GM21528 (cell line): ENCODE results near the gene CHTF18.
A peak's percentile ranks its signal among the peaks of the same experiment; 100 is the strongest.
"Not testable (repeated sequence)": the region's sequence is repeated elsewhere in the genome, so short reads cannot be mapped to it uniquely, and the experiment has no call there.

ENCODE experiments used
- ATAC-seq: cut with Tn5 transposase; IDR thresholded peaks from one replicate; pipeline ENCODE4 v1.9.1; 2021; ENCODE audit warnings: mild to moderate bottlenecking, moderate library complexity; ENCODE audit not compliant: unreplicated experiment, low FRiP score

The CHTF18 gene

DNA sequence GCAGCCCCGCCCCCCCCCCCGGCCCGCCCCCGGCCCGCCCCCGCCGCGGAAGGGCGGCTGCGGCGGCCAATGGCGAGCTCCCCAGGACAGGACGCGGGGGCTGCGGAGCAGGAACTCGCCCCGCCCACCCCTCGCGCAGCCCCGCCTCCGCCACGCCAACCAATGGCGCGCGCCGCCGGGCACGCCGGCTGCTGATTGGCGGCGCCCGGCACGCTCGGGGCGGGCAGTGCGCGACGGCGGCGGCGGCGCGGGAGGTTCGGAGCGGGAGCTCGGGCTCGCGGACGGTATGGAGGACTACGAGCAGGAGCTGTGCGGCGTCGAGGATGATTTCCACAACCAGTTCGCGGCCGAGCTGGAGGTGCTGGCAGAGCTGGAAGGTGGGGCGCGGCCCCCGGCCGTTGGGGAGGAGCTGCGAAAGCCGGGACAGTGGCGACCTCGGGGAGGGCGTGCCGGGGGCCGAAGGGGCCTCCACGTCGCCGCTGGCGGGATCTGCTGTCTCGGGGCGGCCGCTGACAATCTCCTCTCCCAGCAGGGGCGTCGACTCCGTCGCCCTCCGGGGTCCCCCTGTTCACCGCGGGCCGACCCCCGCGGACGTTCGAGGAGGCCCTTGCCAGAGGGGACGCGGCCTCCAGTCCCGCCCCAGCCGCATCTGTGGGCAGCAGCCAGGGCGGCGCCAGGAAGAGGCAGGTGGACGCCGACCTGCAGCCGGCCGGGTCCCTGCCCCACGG lies at the start of gene CHTF18:
Gene CHTF18 (plus strand): TSS at position 222 of the 728 bp plus-strand sequence. CDS start 65 bp downstream, at position 287.
- ATAC-seq: peak; percentile 64

- ATAC-seq: no peak
These were observed 48.6 kb upstream of the CHTF18 start for GRCh38 chr16:739560-740458.

DNA sequence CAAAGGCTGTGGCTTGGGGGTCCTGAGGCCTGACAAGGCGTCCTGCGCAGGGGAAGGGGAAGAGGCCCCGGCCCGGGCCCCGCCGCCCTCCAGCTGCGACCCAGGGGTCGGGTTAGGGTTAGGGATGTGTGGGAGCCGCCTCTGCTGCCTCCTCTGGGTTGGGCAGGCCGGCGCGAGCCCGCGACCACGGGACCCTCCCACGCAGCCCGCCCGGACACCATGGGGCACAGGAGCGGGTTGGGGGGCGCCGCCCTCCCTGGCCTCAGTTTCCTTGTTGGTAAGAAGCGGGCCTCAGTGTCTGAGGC lies 48.0 kb upstream of the CHTF18 start:
- ATAC-seq: peak; percentile 13

DNA sequence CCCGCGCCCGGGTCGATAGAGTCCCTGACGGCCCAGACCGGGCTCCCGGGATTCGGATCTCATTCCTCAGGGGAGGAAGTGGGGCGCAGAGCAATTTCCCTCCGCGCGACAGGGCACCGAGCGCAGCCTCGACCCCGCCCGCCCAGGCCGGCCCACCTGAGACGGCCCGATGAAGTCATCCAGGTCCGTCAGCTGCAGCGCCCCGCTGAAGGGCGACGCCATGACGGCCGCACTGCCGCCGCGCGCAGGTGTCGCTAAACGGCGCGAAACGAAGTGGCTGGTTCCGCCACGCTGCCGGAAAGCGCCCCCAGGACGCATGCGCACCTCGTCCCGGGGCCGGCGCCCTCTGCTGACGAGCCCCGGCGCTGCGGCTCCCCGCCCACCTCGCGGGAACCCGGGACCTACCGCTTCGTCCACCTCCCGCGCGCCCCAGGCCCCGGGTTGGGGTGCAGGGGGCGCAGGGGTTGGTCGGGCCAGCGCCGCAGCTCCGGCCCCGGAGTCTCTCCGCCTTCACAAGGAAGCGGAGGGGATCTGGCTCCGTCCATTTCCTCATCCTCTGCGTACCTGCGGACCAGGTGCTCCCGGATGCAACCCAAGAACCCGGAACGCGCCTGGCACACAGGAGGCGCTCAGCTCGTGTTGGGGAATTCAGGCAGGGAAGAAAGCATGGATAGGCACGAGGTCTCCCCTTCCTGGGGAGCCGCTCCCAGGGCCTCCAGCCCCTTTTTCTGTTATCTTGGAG lies 47.5 kb upstream of the CHTF18 start, which contains the start of gene CIAO3:
Gene CIAO3 (minus strand): TSS at position 234 of the 742 bp plus-strand sequence. CDS start 12 bp downstream, at position 222.
- ATAC-seq: peak; percentile 61

DNA sequence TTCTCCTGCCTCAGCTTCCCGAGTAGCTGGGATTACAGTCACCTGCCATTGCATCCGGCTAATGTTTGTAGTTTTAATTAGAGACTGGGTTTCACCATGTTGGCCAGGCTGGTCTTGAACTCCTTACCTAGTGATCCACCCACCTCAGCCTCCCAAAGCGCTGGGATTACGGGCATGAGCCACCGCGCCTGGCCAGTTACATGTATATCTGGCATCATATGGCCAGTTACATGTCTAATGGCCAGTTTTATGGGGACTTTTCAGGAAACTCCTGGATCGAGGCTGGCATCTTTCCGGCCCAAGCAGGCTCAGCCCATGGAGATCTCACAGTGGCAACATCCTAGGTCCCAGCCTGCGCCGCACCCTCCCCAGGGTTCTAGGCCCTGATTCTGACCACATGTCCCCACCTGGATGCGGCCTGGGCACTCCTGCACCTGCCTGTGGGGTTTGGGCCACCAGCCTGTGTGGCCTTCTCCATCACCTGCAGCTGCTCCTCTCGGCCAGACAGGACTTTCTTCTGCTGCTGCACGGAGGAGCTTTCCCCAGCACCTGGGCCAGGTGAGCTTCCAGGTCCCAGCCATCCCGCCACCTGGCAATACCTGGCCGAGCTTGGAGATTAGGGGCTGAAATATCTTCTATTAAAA lies 46.3 kb upstream of the CHTF18 start:
- no peak for ATAC-seq

DNA sequence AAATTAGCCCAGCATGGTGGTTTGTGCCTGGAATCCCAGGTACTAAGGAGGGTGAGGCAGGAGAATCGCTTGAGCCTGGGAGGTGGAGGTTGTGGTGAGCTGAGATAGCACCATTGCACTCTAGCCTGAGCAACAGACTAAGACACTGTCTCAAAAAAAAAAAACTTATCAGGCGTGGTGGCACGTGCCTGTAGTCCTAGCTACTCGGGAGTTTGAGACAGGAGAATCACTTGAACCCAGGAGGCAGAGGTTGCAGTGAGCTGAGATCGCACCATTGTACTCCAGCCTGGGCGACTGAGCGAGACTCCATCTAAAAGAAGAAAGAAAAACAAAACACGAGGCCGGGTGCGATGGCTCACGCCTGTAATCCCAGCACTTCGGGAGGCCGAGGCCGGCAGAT lies 45.5 kb upstream of the CHTF18 start:
- ATAC-seq: not testable (repeated sequence)

GRCh38 chr16:743794-744500 lies 44.5 kb upstream of the CHTF18 start:
- no peak for ATAC-seq

GRCh38 chr16:745739-746138 lies 42.7 kb upstream of the CHTF18 start:
- ATAC-seq: no peak

DNA sequence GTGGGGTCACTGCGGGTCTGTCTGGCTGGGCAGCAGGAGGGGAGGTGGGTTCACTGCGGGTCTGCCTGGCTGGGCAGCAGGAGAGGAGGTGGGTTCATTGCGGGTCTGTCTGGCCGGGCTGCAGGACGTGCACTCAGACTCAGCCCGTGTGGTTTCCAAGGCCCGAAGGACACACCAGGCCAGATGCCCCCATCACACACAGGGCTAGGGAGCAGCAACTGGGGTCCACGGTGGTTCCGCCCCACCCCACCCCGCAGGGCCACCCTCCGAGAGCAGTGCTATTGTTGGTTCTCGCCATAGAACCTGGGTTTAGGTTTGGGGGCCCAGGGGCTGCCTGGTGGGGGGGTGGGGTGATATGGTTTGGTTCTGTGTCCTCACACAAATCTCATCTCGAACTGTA lies 41.8 kb upstream of the CHTF18 start:
- no peak for ATAC-seq

DNA sequence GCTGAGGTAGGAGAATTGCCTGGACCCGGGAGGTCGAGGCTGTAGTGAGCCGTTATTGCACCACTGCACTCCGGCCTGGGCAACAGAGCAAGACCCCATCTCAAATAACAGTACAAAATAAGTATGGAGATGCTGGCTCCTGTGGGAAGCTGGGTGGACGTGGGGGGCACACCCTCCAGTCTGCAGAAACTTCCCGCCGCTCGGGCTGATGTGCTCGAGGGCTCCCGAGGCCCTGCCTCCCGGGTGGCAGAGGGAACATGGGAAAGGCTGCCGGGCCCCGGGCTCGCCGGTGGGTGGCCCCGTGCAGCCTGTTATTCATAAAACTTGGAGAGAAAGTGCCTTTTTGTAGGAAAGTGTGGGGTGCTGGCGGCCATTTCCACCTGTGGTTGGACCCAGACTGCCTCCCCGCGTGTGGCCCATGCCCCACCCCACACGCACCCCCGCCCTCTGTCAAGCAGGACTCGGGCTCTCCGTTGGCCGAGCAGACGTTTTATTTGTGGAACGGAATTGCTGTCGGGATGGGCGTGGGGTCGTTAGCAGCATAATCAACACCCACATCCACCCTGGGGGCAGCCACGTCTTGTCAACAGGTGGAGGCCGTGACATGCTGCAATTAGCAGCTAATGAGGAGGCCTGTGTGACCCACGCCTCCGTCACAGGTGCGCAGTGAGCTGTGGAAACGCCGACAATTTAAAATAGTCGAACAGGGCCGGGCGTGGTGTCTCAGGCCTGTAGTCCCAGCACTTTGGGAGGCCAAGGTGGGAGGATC lies 40.3 kb upstream of the CHTF18 start:
- ATAC-seq: no peak

DNA sequence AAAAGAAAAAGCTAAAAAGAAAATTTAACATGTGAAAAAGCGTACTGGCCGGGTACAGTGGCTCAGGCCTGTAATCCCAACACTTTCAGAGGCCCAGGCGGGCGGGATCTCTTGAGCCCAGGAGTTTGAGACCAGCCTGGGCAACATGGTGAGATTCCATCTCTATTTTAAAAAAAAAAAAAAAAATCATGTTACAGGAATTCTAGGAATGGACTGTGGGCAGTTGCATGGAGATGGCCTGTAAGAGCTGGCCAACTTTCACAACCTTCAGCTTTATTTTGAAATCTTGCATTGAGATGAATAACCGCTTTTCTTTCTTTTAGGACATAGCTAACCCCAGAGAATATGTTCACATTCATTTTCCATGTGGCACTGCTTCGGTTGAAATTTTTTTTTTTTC lies 39.4 kb upstream of the CHTF18 start:
- ATAC-seq: no peak

GRCh38 chr16:750485-750884 lies 37.9 kb upstream of the CHTF18 start:
- ATAC-seq: no peak

DNA sequence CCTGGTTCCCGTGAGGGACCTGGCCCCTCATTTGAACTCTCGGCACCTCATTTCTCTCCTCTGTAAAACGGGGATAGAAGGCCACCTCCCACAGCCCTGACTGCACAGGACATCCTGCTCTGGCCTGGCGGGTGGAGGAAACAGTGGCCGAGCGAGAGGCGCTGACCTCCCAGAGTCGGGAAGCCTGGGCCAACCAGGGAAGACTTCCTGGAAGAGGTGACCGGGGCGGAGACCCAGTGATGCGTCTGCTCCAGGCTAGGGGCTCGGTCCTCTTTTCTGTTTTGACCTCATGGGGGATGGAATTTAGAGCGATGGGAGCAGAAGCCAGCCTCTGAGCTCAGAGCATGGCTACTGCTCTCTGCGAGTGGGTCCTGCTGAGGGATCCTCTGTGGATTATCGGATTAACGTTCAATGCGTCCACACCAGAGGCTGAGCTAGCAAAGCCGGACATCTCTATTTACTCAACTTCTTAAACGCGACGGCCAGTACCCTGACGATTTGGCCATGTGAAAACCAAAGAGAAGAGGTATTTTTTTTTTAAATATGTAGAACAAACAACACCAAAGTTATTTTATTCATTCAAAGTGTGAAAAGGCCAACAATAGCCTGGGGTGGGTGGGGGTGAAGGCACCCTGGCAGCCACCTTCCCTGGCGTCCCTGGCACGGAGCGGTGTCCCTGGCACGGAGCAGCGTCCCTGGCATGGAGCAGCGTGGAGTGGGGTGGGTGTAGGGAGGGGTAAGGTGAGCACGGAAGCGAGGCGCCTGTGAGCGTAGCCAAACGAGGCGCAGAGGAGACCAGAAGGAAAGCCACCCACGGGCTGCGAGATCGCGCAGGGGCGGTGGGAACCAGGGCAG lies 37.0 kb upstream of the CHTF18 start:
- no peak for ATAC-seq

DNA sequence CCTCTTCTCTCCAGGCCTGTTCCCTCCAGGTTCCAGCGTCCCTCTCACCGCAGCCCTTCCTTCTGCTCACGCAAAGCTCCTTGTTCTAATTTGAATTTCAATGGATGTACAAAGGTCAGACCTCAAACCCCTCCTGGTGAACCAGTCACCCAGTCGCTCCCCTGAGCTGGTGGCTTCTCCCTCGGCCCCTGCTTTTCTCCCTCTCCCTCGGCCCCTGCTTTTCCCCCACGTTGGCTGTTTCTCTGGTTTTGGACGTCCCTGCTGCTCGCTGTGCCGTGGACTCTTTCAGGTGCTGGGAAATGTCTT lies 36.5 kb upstream of the CHTF18 start:
- no peak for ATAC-seq

DNA sequence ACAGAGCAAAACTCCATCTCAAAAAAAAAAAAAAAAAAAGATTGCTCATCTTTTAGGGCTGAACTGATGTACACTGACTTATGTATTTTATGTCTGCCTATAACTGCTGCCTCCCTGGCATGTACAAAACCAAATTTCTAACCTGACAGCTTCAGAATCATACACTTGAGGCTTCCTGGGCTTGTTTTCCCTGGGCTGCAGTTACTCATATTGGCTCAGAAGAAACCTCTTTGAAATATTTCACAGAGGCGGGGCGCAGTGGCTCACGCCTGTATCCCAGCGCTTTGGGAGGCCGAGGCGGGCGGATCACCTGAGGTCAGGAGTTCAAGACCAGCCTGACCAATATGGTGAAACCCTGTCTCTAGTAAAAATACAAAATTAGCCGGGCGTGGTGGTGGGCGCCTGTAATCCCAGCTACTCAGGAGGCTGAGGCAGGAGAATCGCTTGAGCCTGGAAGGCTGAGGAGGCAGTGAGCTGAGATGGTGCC lies 34.3 kb upstream of the CHTF18 start:
- not testable (repeated sequence) for ATAC-seq

DNA sequence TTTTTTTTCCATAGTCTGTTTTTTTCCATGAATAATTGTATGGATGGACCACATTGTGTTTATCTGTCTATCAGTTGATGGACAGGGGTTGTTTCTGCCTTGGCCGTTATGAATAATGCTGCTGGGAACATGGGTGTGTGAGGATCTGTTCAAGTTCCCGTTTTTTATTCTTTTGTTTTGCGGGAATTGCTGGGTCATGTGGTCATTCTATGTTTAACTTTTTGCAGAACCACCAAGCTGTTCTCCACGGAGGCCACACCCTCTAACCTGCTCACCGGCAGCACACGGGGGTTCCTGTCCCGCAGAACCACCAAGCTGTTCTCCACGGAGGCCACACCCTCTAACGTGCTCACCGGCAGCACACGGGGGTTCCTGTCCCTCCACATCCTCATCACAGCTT lies 33.8 kb upstream of the CHTF18 start:
- no peak for ATAC-seq

GRCh38 chr16:756428-756827 lies 32.0 kb upstream of the CHTF18 start:
- no peak for ATAC-seq
